SK-N-SH treated with all-trans-retinoic acid at 6 μM for 48 hours (cell line): ENCODE measurements around the gene TPRN.

Experiments used
- ATAC-seq: fragments of 200-7000 bp; cut with Tn5 transposase; 3 replicates; pipeline ENCODE4 v1.9.1; 2020; ENCODE audit warnings: mild to moderate bottlenecking, moderate library complexity
- ARNTL ChIP-seq: fragments of 450-650 bp; formaldehyde crosslinking; IDR thresholded peaks from 2 replicates; pipeline ENCODE4 v1.5.0; 2020; ENCODE audit warnings: low read depth, mild to moderate bottlenecking, moderate library complexity, borderline replicate concordance
- CSDC2 ChIP-seq: fragments of 250-450 bp; sonication (Bioruptor Pico); IDR thresholded peaks from 2 replicates; pipeline ENCODE4 v1.5.0; 2020; ENCODE audit warnings: mild to moderate bottlenecking, moderate library complexity
- CSRNP3 ChIP-seq: fragments of 250-450 bp; sonication (Bioruptor Pico); IDR thresholded peaks from 2 replicates; pipeline ENCODE4 v1.5.1; 2021; ENCODE audit warnings: mild to moderate bottlenecking, moderate library complexity
- ESRRG ChIP-seq: fragments of 250-450 bp; sonication (Bioruptor Pico); IDR thresholded peaks from 2 replicates; pipeline ENCODE4 v1.6.1; 2021; ENCODE audit warnings: mild to moderate bottlenecking
- ISL1 ChIP-seq: fragments of 250-450 bp; sonication (Bioruptor Pico); IDR thresholded peaks from 2 replicates; pipeline ENCODE4 v2.1.2; 2022; ENCODE audit warnings: mild to moderate bottlenecking, moderate library complexity
- OSR1 ChIP-seq: fragments of 250-450 bp; sonication (Bioruptor Pico); IDR thresholded peaks from 2 replicates; pipeline ENCODE4 v1.8.0; 2022; ENCODE audit warnings: moderate library complexity, mild to moderate bottlenecking, inconsistent platforms
- PATZ1 ChIP-seq: fragments of 250-450 bp; sonication (Bioruptor Pico); IDR thresholded peaks from 2 replicates; pipeline ENCODE4 v1.8.0; 2020; ENCODE audit warnings: mild to moderate bottlenecking, moderate library complexity, borderline replicate concordance
- POU6F1 ChIP-seq: fragments of 250-450 bp; sonication (Bioruptor Pico); IDR thresholded peaks from 2 replicates; pipeline ENCODE4 v1.8.0; 2021; ENCODE audit warnings: low read depth, mild to moderate bottlenecking, moderate library complexity, borderline replicate concordance
- PPARA ChIP-seq: fragments of 250-450 bp; sonication (Bioruptor Pico); IDR thresholded peaks from 2 replicates; pipeline ENCODE4 v1.5.0; 2020; ENCODE audit warnings: mild to moderate bottlenecking, borderline replicate concordance
- RARB ChIP-seq: fragments of 250-450 bp; sonication (Bioruptor Pico); IDR thresholded peaks from 2 replicates; pipeline ENCODE4 v1.8.0; 2021; ENCODE audit warnings: mild to moderate bottlenecking, moderate library complexity
- SNAI2 ChIP-seq: fragments of 250-450 bp; sonication (Bioruptor Pico); IDR thresholded peaks from 2 replicates; pipeline ENCODE4 v1.5.0; 2020; ENCODE audit warnings: mild to moderate bottlenecking, moderate library complexity
- TCF4 ChIP-seq: fragments of 250-450 bp; sonication (Bioruptor Pico); IDR thresholded peaks from 2 replicates; pipeline ENCODE4 v1.8.0; 2021; ENCODE audit warnings: mild to moderate bottlenecking, moderate library complexity, borderline replicate concordance
- TOX ChIP-seq: fragments of 250-450 bp; sonication (Bioruptor Pico); IDR thresholded peaks from 2 replicates; pipeline ENCODE4 v1.8.0; 2021; ENCODE audit warnings: mild to moderate bottlenecking, moderate library complexity, borderline replicate concordance
- ZNF565 ChIP-seq: fragments of 450-650 bp; formaldehyde crosslinking; conservative IDR thresholded peaks from 2 replicates; pipeline ENCODE4 v1.5.0; 2020; ENCODE audit warnings: low read depth, mild to moderate bottlenecking, moderate library complexity
- ZNF70 ChIP-seq: fragments of 450-650 bp; formaldehyde crosslinking; IDR thresholded peaks from 2 replicates; pipeline ENCODE4 v1.5.0; 2020; ENCODE audit warnings: mild to moderate bottlenecking, moderate library complexity
- TF ChIP-seq, protein P1 (sequence below): fragments of 250-450 bp; sonication (Bioruptor Pico); IDR thresholded peaks from 2 replicates; pipeline ENCODE4 v1.5.1; 2020; ENCODE audit warnings: low read depth, mild to moderate bottlenecking, moderate library complexity

The TPRN gene

GRCh38 chr9:137233143-137233980 is 32.8 kb upstream of the TPRN start:
- ATAC-seq, result no peak
- TF ChIP-seq, protein P1, sequence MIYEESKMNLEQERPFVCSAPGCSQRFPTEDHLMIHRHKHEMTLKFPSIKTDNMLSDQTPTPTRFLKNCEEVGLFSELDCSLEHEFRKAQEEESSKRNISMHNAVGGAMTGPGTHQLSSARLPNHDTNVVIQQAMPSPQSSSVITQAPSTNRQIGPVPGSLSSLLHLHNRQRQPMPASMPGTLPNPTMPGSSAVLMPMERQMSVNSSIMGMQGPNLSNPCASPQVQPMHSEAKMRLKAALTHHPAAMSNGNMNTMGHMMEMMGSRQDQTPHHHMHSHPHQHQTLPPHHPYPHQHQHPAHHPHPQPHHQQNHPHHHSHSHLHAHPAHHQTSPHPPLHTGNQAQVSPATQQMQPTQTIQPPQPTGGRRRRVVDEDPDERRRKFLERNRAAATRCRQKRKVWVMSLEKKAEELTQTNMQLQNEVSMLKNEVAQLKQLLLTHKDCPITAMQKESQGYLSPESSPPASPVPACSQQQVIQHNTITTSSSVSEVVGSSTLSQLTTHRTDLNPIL, result no peak

GRCh38 chr9:137232510-137232909 is 32.0 kb upstream of the TPRN start:
- no peak for ATAC-seq
- TF ChIP-seq TCF4 (CRISPR knock-in tag) (no peak), ISL1 (CRISPR knock-in tag) (no peak), POU6F1 (no peak), OSR1 (CRISPR knock-in tag) (no peak), PPARA (no peak), CSRNP3 (no peak), CSDC2 (CRISPR knock-in tag) (no peak), ESRRG (CRISPR knock-in tag) (no peak), ZNF70 (CRISPR knock-in tag) (no peak), RARB (CRISPR knock-in tag) (no peak), TOX (CRISPR knock-in tag) (no peak), ZNF565 (CRISPR knock-in tag) (no peak)
- TF ChIP-seq, protein P1, result no peak

DNA sequence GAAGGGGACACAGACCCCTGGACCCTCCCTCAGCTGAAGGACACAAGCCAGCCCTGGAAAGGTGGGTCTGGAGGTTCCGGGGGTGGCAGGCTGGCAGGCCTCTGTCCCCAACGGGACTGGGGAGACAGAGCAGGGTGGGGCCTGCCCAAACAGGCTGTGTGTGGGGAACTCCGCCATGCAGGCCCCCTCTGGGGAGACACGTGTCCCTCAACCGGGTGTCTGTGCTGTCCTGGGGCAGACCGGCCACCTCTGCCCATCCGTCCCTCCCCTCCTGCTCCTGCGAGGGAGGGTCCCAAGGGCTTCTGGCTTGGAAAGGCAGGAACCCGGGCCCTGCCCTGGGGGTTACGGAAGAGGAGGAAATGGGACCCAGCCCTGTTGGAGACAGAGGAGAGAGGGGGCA is 31.6 kb upstream of the TPRN start:
- no peak for TF ChIP-seq ZNF70 (CRISPR knock-in tag)
- no peak for TF ChIP-seq SNAI2 (CRISPR knock-in tag)
- TF ChIP-seq ISL1 (CRISPR knock-in tag), result no peak
- TF ChIP-seq CSRNP3, result no peak
- no peak for TF ChIP-seq POU6F1
- no peak for TF ChIP-seq OSR1 (CRISPR knock-in tag)
- no peak for TF ChIP-seq TOX (CRISPR knock-in tag)
- no peak for TF ChIP-seq ARNTL
- no peak for TF ChIP-seq ZNF565 (CRISPR knock-in tag)
- no peak for TF ChIP-seq PATZ1 (CRISPR knock-in tag)
- TF ChIP-seq RARB (CRISPR knock-in tag), result no peak
- TF ChIP-seq, protein P1, result no peak
- no peak for TF ChIP-seq PPARA
- TF ChIP-seq TCF4 (CRISPR knock-in tag), result no peak
- no peak for ATAC-seq
